ENCODE measurements around the gene SYPL1.
A peak's percentile ranks its signal among the peaks of the same experiment; 100 is the strongest.

SYPL1 gene

DNA sequence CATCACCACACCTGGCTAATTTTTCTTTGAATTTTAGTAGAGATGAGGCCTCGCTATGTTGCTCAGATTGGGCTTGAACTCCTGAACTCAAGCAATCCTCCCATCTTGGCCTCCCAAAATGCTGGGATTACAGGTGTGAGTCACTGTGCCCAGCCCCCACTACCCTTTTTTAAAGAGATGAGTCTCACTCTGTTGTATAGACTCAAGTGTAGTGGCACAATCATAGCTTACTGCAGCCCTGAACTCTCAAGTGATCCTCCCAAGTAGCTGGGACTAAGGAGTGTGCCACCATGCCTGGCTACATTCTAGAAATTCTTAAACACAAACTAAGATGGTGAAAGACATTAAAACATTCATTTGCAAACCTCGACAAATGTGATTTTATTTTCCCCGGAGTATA lies 12.6 kb downstream of the SYPL1 start:
- Histone ChIP-seq H3K27ac (ENCODE audit: low read depth, low read length) (peak overlapping the region; percentile 46), H4K20me1 (ENCODE audit: control insufficient read depth, insufficient read depth, low read depth, low read length) (peaks cover 22% of the 10 kb centered on the region), H3F3A (ENCODE audit: control insufficient read depth, insufficient read depth) (peaks cover 63% of the 10 kb centered on the region), H3K4me2 (ENCODE audit: low read length) (peak overlapping the region; percentile 69), H3K27me3 (ENCODE audit: control insufficient read depth, low read length) (no peaks in the 10 kb centered on the region), H3K79me2 (ENCODE audit: control insufficient read depth, low read length) (peaks cover 100% of the 10 kb centered on the region), H3K9me2 (replicated peaks; ENCODE audit: control insufficient read depth, low read length) (no peaks in the 10 kb centered on the region), H3K4me1 (ENCODE audit: control insufficient read depth, low read length) (peaks cover 100% of the 10 kb centered on the region), H3K36me3 (ENCODE audit: control insufficient read depth, low read length) (peaks cover 95% of the 10 kb centered on the region), H3K4me3 (ENCODE audit: low read length) (peak overlapping the region; percentile 58), H3K9me3 (ENCODE audit: control insufficient read depth, insufficient read depth, low read length) (no peaks in the 10 kb centered on the region)
- TF ChIP-seq EZH2phosphoT487 (IDR thresholded peaks at IDR 0.05; ENCODE audit: borderline replicate concordance, low read length) (no peak), CTCF (IDR thresholded peaks at IDR 0.05; ENCODE audit: low read depth, low read length, poor library complexity, severe bottlenecking) (no peak)

DNA sequence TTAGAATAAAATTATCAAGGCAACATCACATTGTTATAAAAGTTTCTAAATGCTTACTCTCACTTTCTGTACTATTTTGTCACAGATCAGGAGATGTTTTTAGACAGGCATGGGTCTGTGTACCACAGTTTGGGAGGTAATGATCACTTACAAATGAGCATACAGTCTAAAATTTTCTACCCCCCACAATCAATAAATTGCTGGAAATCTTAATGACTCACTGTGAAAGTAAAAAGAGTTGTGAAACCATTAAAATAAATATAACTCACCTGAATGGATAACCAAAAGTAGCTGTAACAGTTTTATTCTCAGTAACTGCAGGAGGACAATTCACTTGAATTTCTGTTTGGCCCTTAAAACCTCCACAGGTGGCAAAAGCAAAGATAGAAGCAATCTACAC lies 13.2 kb downstream of the SYPL1 start:
- TF ChIP-seq CTCF (IDR thresholded peaks at IDR 0.05; ENCODE audit: low read depth, low read length, poor library complexity, severe bottlenecking) (no peak), EZH2phosphoT487 (IDR thresholded peaks at IDR 0.05; ENCODE audit: borderline replicate concordance, low read length) (no peak)
- Histone ChIP-seq H3F3A (ENCODE audit: control insufficient read depth, insufficient read depth) (peaks cover 65% of the 10 kb centered on the region), H3K27ac (ENCODE audit: low read depth, low read length) (peak overlapping the region; percentile 46), H3K36me3 (ENCODE audit: control insufficient read depth, low read length) (peaks cover 99% of the 10 kb centered on the region), H3K4me3 (ENCODE audit: low read length) (0 out of 2 replicates have a peak overlapping the region, but pooled peaks have one; percentile 58), H3K9me2 (replicated peaks; ENCODE audit: control insufficient read depth, low read length) (no peaks in the 10 kb centered on the region), H3K27me3 (ENCODE audit: control insufficient read depth, low read length) (no peaks in the 10 kb centered on the region), H3K9me3 (ENCODE audit: control insufficient read depth, insufficient read depth, low read length) (no peaks in the 10 kb centered on the region), H3K4me1 (ENCODE audit: control insufficient read depth, low read length) (peaks cover 100% of the 10 kb centered on the region), H4K20me1 (ENCODE audit: control insufficient read depth, insufficient read depth, low read depth, low read length) (peaks cover 22% of the 10 kb centered on the region), H3K79me2 (ENCODE audit: control insufficient read depth, low read length) (peaks cover 100% of the 10 kb centered on the region), H3K4me2 (ENCODE audit: low read length) (peak overlapping the region; percentile 69)

- Histone ChIP-seq H3K9me2 (replicated peaks; ENCODE audit: control insufficient read depth, low read length) (no peaks in the 10 kb centered on the region), H3K79me2 (ENCODE audit: control insufficient read depth, low read length) (peaks cover 99% of the 10 kb centered on the region), H3K4me2 (ENCODE audit: low read length) (peak overlapping the region; percentile 48), H3K9me3 (ENCODE audit: control insufficient read depth, insufficient read depth, low read length) (no peaks in the 10 kb centered on the region), H3F3A (ENCODE audit: control insufficient read depth, insufficient read depth) (peaks cover 76% of the 10 kb centered on the region), H3K36me3 (ENCODE audit: control insufficient read depth, low read length) (peaks cover 99% of the 10 kb centered on the region), H3K27ac (ENCODE audit: low read depth, low read length) (peak overlapping the region; percentile 90), H3K4me1 (ENCODE audit: control insufficient read depth, low read length) (peaks cover 100% of the 10 kb centered on the region), H3K27me3 (ENCODE audit: control insufficient read depth, low read length) (no peaks in the 10 kb centered on the region), H4K20me1 (ENCODE audit: control insufficient read depth, insufficient read depth, low read depth, low read length) (peaks cover 13% of the 10 kb centered on the region), H3K4me3 (ENCODE audit: low read length) (no peak overlapping the region)
- no peak for TF ChIP-seq CTCF (IDR thresholded peaks at IDR 0.05; ENCODE audit: low read depth, low read length, poor library complexity, severe bottlenecking)
- TF ChIP-seq EZH2phosphoT487 (IDR thresholded peaks at IDR 0.05; ENCODE audit: borderline replicate concordance, low read length): no peak
Observed at GRCh38 chr7:106095634-106096033, 16.5 kb downstream of the SYPL1 start.

All from DOHH2 (cell line).